ENCODE data around the gene ROR2. TPM values are rescaled to one million over a fixed set of nuclear protein-coding genes. Genes with fewer than 3 reads are reported as not detected.

The ROR2 gene
- total RNA-seq, 1 experiment from 2014 or later, result 0.68 TPM

DNA sequence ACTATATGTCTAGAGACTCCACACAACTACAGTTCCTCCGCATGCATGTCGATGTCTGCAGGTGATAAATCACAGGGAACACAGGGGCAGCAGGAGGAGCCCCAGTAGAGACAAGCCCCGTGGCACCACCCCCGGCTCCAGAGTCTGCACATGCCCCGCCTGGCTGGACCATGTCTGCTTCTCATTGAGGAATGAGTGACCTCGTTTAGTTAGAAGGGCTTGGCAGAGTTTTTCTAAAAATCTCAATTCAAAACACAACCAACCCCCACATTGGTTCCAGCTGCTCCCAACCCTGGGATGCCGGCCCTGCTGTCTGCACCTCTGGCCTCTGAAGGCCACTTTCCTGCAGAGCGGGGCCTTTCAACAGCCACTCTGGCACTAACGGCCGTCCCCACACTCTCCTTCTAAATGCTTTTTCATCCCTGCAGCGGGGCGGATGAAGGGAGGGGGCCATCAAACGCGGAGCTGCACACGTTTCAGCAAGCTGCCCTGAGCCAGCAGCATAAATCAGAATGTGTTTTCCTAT is 106.3 kb downstream of the ROR2 start:
- POLR2A ChIA-PET, result no interaction called here
- Histone ChIP-seq H3K27me3 (replicated peaks; ENCODE audit: control insufficient read depth, insufficient read depth, low read length) (no peaks in the 10 kb centered on the region), H3K4me3 (ENCODE audit: low read depth, low read length) (no peak overlapping the region), H3K4me1 (no peaks in the 10 kb centered on the region), H3K36me3 (ENCODE audit: control insufficient read depth, insufficient read depth, low read length) (no peaks in the 10 kb centered on the region), H3K9me3 (no peaks in the 10 kb centered on the region)
- peaks cover 2% of the 10 kb centered on the region for H3K27me3 Mint-ChIP-seq (ENCODE audit: insufficient read depth, unreplicated experiment)
- TF ChIP-seq, protein P1, sequence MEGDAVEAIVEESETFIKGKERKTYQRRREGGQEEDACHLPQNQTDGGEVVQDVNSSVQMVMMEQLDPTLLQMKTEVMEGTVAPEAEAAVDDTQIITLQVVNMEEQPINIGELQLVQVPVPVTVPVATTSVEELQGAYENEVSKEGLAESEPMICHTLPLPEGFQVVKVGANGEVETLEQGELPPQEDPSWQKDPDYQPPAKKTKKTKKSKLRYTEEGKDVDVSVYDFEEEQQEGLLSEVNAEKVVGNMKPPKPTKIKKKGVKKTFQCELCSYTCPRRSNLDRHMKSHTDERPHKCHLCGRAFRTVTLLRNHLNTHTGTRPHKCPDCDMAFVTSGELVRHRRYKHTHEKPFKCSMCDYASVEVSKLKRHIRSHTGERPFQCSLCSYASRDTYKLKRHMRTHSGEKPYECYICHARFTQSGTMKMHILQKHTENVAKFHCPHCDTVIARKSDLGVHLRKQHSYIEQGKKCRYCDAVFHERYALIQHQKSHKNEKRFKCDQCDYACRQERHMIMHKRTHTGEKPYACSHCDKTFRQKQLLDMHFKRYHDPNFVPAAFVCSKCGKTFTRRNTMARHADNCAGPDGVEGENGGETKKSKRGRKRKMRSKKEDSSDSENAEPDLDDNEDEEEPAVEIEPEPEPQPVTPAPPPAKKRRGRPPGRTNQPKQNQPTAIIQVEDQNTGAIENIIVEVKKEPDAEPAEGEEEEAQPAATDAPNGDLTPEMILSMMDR (IDR thresholded peaks at IDR 0.05; ENCODE audit: insufficient read depth in 1 of 2, low read depth in 1 of 2, low read length in 1 of 2, severe bottlenecking in 1 of 2, unreplicated experiment in 1 of 2), result no peak
- CTCF ChIA-PET, result no interaction called here
- no peak overlapping the region for H3K27ac Mint-ChIP-seq (ENCODE audit: unreplicated experiment)
- H3K4me3 Mint-ChIP-seq (ENCODE audit: unreplicated experiment), result no peak overlapping the region
- H3K4me1 Mint-ChIP-seq (ENCODE audit: low read depth, unreplicated experiment), result no peaks in the 10 kb centered on the region
- DNase-seq, result no peak
- peaks cover 5% of the 10 kb centered on the region for H3K36me3 Mint-ChIP-seq (ENCODE audit: insufficient read depth, unreplicated experiment)
- no peaks in the 10 kb centered on the region for H3K9me3 Mint-ChIP-seq (ENCODE audit: unreplicated experiment)
- BruUV-seq (replicated peaks), result no TSS peak
- intact Hi-C loops (cut with micrococcal nuclease; ENCODE audit: unreplicated experiment), result no loop called here

DNA sequence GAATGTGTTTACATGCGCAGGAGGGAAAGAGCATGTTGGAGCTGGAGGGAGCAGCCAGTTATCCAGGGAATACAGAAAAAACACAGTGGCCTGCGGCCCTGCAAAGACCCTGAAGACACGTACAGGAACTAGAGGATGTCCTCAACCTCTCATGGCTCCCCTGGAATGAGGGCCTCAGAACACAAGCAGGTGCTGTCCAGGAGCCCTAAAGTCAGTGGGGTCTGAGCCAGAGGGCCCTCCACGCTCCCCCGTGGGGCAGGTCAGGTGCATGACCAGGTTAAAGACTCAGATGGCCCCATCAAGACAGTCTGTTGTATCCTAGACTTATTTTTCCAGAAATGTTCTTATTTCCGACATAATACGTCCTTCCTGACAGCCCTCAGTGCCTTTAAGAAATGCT is 106.9 kb downstream of the ROR2 start:
- no peaks in the 10 kb centered on the region for H3K4me1 Mint-ChIP-seq (ENCODE audit: low read depth, unreplicated experiment)

DNA sequence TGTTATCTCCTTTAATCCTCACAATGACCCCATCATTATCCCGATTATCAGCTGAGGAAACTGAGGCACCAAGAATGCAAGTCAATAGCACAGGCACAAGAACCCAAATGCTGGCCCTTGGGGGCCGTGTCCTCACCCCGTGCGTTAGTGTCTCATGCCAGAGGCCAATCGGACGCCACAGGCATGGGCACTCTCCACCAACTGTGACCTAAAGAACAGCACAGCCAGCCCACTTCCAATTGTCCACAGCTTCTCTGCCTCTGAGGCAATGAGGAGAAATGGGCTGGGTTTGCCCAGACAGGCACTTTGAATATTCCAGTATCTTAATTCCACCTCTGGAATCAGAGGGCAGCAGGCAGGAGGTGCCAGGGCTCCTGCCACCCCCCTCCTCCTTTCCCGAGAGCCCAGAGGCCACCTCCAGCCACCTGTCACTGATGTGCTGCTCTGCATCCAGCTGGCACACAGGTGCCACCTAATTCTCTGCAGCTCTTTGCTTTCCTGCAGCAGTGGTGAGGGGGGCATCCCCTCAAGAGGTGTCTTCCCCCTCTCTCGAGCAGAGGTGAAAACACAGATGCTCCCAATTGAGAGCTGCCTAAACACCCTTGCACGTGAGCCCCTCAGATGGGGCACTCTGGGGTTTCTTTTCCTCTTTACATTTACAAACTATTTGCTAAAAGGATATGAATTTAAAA is 107.5 kb downstream of the ROR2 start:
- Mint-ChIP-seq H3K36me3 (ENCODE audit: insufficient read depth, unreplicated experiment) (peaks cover 5% of the 10 kb centered on the region), H3K9me3 (ENCODE audit: unreplicated experiment) (no peaks in the 10 kb centered on the region), H3K4me1 (ENCODE audit: low read depth, unreplicated experiment) (no peaks in the 10 kb centered on the region), H3K4me3 (ENCODE audit: unreplicated experiment) (no peak overlapping the region), H3K27ac (ENCODE audit: unreplicated experiment) (no peak overlapping the region), H3K27me3 (ENCODE audit: insufficient read depth, unreplicated experiment) (peaks cover 2% of the 10 kb centered on the region)
- intact Hi-C loops (cut with micrococcal nuclease; ENCODE audit: unreplicated experiment), result no loop called here
- no peaks in the 10 kb centered on the region for H3K4me1 ChIP-seq
- no peaks in the 10 kb centered on the region for H3K36me3 ChIP-seq (ENCODE audit: control insufficient read depth, insufficient read depth, low read length)
- H3K9me3 ChIP-seq, result no peaks in the 10 kb centered on the region
- DNase-seq, result no peak
- H3K4me3 ChIP-seq (ENCODE audit: low read depth, low read length), result no peak overlapping the region
- TF ChIP-seq, protein P1 (IDR thresholded peaks at IDR 0.05; ENCODE audit: insufficient read depth in 1 of 2, low read depth in 1 of 2, low read length in 1 of 2, severe bottlenecking in 1 of 2, unreplicated experiment in 1 of 2), result no peak
- BruUV-seq (replicated peaks), result no TSS peak
- no peaks in the 10 kb centered on the region for H3K27me3 ChIP-seq (replicated peaks; ENCODE audit: control insufficient read depth, insufficient read depth, low read length)
- CTCF ChIA-PET, result no interaction called here
- POLR2A ChIA-PET, result no interaction called here

More for the DNA sequence above, 106.9 kb downstream of the ROR2 start:
- Histone ChIP-seq H3K27me3 (replicated peaks; ENCODE audit: control insufficient read depth, insufficient read depth, low read length) (no peaks in the 10 kb centered on the region), H3K4me1 (no peaks in the 10 kb centered on the region), H3K4me3 (ENCODE audit: low read depth, low read length) (no peak overlapping the region), H3K9me3 (no peaks in the 10 kb centered on the region), H3K36me3 (ENCODE audit: control insufficient read depth, insufficient read depth, low read length) (no peaks in the 10 kb centered on the region)
- Mint-ChIP-seq H3K27ac (ENCODE audit: unreplicated experiment) (no peak overlapping the region), H3K4me3 (ENCODE audit: unreplicated experiment) (no peak overlapping the region), H3K27me3 (ENCODE audit: insufficient read depth, unreplicated experiment) (peaks cover 2% of the 10 kb centered on the region), H3K9me3 (ENCODE audit: unreplicated experiment) (no peaks in the 10 kb centered on the region), H3K36me3 (ENCODE audit: insufficient read depth, unreplicated experiment) (peaks cover 5% of the 10 kb centered on the region)
- intact Hi-C loops (cut with micrococcal nuclease; ENCODE audit: unreplicated experiment), result no loop called here
- CTCF ChIA-PET, result no interaction called here
- TF ChIP-seq, protein P1 (IDR thresholded peaks at IDR 0.05; ENCODE audit: insufficient read depth in 1 of 2, low read depth in 1 of 2, low read length in 1 of 2, severe bottlenecking in 1 of 2, unreplicated experiment in 1 of 2), result no peak
- BruUV-seq (replicated peaks), result no TSS peak
- POLR2A ChIA-PET, result no interaction called here
- DNase-seq, result no peak
